GM18868 (cell line): ENCODE data around the gene TOX2.

Experiments used
- ATAC-seq: cut with Tn5 transposase; IDR thresholded peaks from one replicate; pipeline ENCODE4 v1.9.1; 2021; ENCODE audit warnings: mild to moderate bottlenecking, moderate library complexity; ENCODE audit not compliant: unreplicated experiment

TOX2 gene

GRCh38 chr20:44052166-44052565 is 137.5 kb downstream of the TOX2 start:
- no peak for ATAC-seq

GRCh38 chr20:44053046-44053445 is 138.4 kb downstream of the TOX2 start:
- ATAC-seq: no peak

- no peak for ATAC-seq
Measured at GRCh38 chr20:44054118-44054517, 139.5 kb downstream of the TOX2 start.

GRCh38 chr20:44054849-44055248 is 140.2 kb downstream of the TOX2 start:
- no peak for ATAC-seq

- no peak for ATAC-seq
Measured at GRCh38 chr20:44056010-44056698, 141.5 kb downstream of the TOX2 start.

GRCh38 chr20:44057698-44058675 is 143.3 kb downstream of the TOX2 start:
- ATAC-seq: no peak

- ATAC-seq: no peak
Measured at GRCh38 chr20:44064501-44065400, 150.1 kb downstream of the TOX2 start.

- ATAC-seq: no peak
Measured at GRCh38 chr20:44065401-44066340, 151.0 kb downstream of the TOX2 start.

- no peak for ATAC-seq
Measured at GRCh38 chr20:44066645-44067606, 152.3 kb downstream of the TOX2 start.

GRCh38 chr20:44067650-44068081 is 153.0 kb downstream of the TOX2 start:
- ATAC-seq: no peak

GRCh38 chr20:44068316-44069201 is 153.9 kb downstream of the TOX2 start:
- ATAC-seq: no peak

GRCh38 chr20:44069203-44070011 is 154.8 kb downstream of the TOX2 start:
- no peak for ATAC-seq

- no peak for ATAC-seq
Measured at GRCh38 chr20:44070139-44070900, 155.7 kb downstream of the TOX2 start.

GRCh38 chr20:44071057-44071456 is 156.4 kb downstream of the TOX2 start:
- ATAC-seq: no peak

GRCh38 chr20:44071526-44072111 is 157.0 kb downstream of the TOX2 start:
- ATAC-seq: no peak

GRCh38 chr20:44072384-44072783 is 157.7 kb downstream of the TOX2 start:
- no peak for ATAC-seq
